ENCODE measurements around the gene CDH4. TPM values are rescaled to one million over a fixed set of nuclear protein-coding genes. Genes with fewer than 3 reads are reported as not detected.
A peak's percentile ranks its signal among the peaks of the same experiment; 100 is the strongest.

Gene CDH4
- total RNA-seq, 2 experiments from 2014 or later = 0.11 to 0.18 TPM

GRCh38 chr20:61718361-61719005, 466.4 kb downstream of the CDH4 start:
- no peak for DNase-seq
- Mint-ChIP-seq H3K27ac (peak overlapping the region; percentile 85), H3K4me3 (peak overlapping the region; percentile 78), H3K9me3 (peaks cover 1% of the 10 kb centered on the region), H3K4me1 (ENCODE audit: low read depth) (peaks cover 20% of the 10 kb centered on the region), H3K27me3 (no peaks in the 10 kb centered on the region), H3K36me3 (ENCODE audit: low read depth) (no peaks in the 10 kb centered on the region)
- ChIA-PET CTCF (no interaction called here), POLR2A (no interaction called here)
- ATAC-seq = no peak
- no peak for TF ChIP-seq CTCF (IDR thresholded peaks at IDR 0.05)
- intact Hi-C loops (cut with micrococcal nuclease) = no loop called here

GRCh38 chr20:61719691-61720347, 467.8 kb downstream of the CDH4 start:
- ChIA-PET POLR2A (no interaction called here), CTCF (no interaction called here)
- DNase-seq = peak; percentile 71
- H3K27ac Mint-ChIP-seq = peak overlapping the region; percentile 85
- no peaks in the 10 kb centered on the region for H3K36me3 Mint-ChIP-seq (ENCODE audit: low read depth)
- intact Hi-C loops (cut with micrococcal nuclease) = no loop called here
- peak overlapping the region; percentile 78 for H3K4me3 Mint-ChIP-seq
- H3K4me1 Mint-ChIP-seq (ENCODE audit: low read depth) = peaks cover 20% of the 10 kb centered on the region
- H3K27me3 Mint-ChIP-seq = no peaks in the 10 kb centered on the region
- TF ChIP-seq CTCF (IDR thresholded peaks at IDR 0.05) = no peak
- peak; percentile 83 for ATAC-seq
- no peaks in the 10 kb centered on the region for H3K9me3 Mint-ChIP-seq

- no peaks in the 10 kb centered on the region for H3K9me3 Mint-ChIP-seq
- intact Hi-C loops (cut with micrococcal nuclease) = no loop called here
- H3K27ac Mint-ChIP-seq = no peak overlapping the region
- CTCF ChIA-PET = no interaction called here
- POLR2A ChIA-PET = no interaction called here
- H3K36me3 Mint-ChIP-seq (ENCODE audit: low read depth) = no peaks in the 10 kb centered on the region
- peaks cover 20% of the 10 kb centered on the region for H3K4me1 Mint-ChIP-seq (ENCODE audit: low read depth)
- H3K27me3 Mint-ChIP-seq = no peaks in the 10 kb centered on the region
- TF ChIP-seq CTCF (IDR thresholded peaks at IDR 0.05) = no peak
- DNase-seq = no peak
- peak overlapping the region; percentile 78 for H3K4me3 Mint-ChIP-seq
- no peak for ATAC-seq
Measured at GRCh38 chr20:61720348-61720696, 468.3 kb downstream of the CDH4 start.

- no peak overlapping the region for H3K27ac Mint-ChIP-seq
- ChIA-PET CTCF (no interaction called here), POLR2A (no interaction called here)
- H3K9me3 Mint-ChIP-seq = no peaks in the 10 kb centered on the region
- no peak overlapping the region for H3K4me3 Mint-ChIP-seq
- intact Hi-C loops (cut with micrococcal nuclease) = no loop called here
- H3K36me3 Mint-ChIP-seq (ENCODE audit: low read depth) = no peaks in the 10 kb centered on the region
- peaks cover 20% of the 10 kb centered on the region for H3K4me1 Mint-ChIP-seq (ENCODE audit: low read depth)
- ATAC-seq (no peak), DNase-seq (no peak)
- no peaks in the 10 kb centered on the region for H3K27me3 Mint-ChIP-seq
- TF ChIP-seq CTCF (IDR thresholded peaks at IDR 0.05) = no peak
Measured at GRCh38 chr20:61722146-61722678, 470.2 kb downstream of the CDH4 start.

- POLR2A ChIA-PET = no interaction called here
- no peaks in the 10 kb centered on the region for H3K9me3 Mint-ChIP-seq
- no peak for DNase-seq
- H3K4me1 Mint-ChIP-seq (ENCODE audit: low read depth) = peaks cover 15% of the 10 kb centered on the region
- intact Hi-C loops (cut with micrococcal nuclease) = no loop called here
- H3K4me3 Mint-ChIP-seq = no peak overlapping the region
- H3K36me3 Mint-ChIP-seq (ENCODE audit: low read depth) = no peaks in the 10 kb centered on the region
- no peaks in the 10 kb centered on the region for H3K27me3 Mint-ChIP-seq
- CTCF ChIA-PET = no interaction called here
- no peak overlapping the region for H3K27ac Mint-ChIP-seq
- TF ChIP-seq CTCF (IDR thresholded peaks at IDR 0.05) = no peak
- no peak for ATAC-seq
Measured at GRCh38 chr20:61723529-61724257, 471.6 kb downstream of the CDH4 start.
